T-helper 2 cell treated with Interferon-gamma antibody and Interleukin-4, amounts not matched to agents 100 ng/mL and 5 ng/mL, for 36 hours (primary cell): Measurements from ENCODE around the gene N4BP3. TPM values are rescaled to one million over a fixed set of nuclear protein-coding genes. Genes with fewer than 3 reads are reported as not detected.
"Not testable (repeated sequence)": the region's sequence is repeated elsewhere in the genome, so short reads cannot be mapped to it uniquely, and the experiment has no call there.

Experiments
- intact Hi-C: fragments of 100-400 bp; cut with micrococcal nuclease; formaldehyde crosslinking; loops from one replicate; pipeline ENCODE4 v1.15.1; 2023
- total RNA-seq: library from RNA; stranded (reverse); gene quantifications from 2 replicates; pipeline ENCODE4 v1.2.3, GENCODE V29; 2022

N4BP3 gene
- total RNA-seq, 1 donor from 2014 or later = 2.3 TPM

DNA sequence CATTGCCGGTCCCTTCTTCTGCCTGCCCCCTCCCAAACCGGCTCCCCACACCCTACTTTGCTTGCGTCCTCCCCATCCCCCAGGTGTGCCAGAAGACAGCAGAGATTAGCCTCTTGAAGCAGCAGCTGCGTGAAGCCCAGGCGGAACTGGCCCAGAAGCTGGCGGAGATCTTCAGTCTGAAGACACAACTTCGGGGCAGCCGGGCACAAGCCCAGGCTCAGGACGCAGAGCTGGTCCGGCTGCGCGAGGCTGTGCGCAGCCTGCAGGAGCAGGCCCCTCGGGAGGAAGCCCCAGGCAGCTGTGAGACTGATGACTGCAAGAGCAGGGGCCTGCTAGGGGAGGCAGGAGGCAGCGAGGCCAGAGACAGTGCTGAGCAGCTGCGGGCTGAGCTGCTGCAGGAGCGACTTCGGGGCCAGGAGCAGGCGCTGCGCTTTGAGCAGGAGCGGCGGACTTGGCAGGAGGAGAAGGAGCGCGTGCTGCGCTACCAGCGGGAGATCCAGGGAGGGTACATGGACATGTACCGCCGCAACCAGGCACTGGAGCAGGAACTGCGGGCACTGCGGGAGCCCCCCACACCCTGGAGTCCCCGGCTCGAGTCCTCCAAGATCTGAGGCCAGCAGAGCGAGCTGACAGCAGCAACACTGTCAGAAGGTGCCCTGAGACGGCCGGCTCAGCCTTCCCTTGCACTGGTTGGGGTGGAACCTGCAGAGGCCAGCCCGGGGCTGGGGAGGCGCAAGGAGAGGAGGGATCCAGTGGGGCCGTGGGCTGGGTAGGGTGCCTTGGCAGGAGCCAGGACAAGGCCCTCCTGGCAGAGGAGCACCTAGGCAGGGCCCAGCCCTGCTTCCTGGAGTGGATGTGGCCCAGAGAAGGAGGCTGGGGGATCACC is 8.3 kb downstream of the N4BP3 start:
- intact Hi-C loops = loop anchor here (1.0 kb wide), 2 partner anchors 8 to 9 kb away; partner anchors contain the start of gene N4BP3

DNA sequence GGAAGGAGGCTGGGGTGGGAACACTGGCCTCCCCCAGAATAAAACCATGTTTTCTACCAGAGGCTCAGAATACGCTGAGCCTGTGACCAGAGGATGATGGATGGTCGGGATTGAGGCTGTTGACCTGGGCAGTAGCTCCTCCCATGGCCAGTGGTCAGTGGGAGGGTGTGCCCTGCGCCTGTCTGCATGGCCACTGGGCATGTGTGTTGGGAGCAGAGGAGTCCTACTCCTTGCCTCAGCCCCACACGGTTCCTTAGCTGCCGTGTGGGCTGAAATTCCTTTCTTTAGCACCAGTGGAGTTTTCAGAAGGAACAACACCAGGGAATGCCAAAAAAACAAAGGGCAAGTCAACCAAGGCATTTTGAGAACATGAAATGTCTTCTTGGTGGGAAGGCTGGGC is 9.0 kb downstream of the N4BP3 start:
- intact Hi-C loops = no loop called here

DNA sequence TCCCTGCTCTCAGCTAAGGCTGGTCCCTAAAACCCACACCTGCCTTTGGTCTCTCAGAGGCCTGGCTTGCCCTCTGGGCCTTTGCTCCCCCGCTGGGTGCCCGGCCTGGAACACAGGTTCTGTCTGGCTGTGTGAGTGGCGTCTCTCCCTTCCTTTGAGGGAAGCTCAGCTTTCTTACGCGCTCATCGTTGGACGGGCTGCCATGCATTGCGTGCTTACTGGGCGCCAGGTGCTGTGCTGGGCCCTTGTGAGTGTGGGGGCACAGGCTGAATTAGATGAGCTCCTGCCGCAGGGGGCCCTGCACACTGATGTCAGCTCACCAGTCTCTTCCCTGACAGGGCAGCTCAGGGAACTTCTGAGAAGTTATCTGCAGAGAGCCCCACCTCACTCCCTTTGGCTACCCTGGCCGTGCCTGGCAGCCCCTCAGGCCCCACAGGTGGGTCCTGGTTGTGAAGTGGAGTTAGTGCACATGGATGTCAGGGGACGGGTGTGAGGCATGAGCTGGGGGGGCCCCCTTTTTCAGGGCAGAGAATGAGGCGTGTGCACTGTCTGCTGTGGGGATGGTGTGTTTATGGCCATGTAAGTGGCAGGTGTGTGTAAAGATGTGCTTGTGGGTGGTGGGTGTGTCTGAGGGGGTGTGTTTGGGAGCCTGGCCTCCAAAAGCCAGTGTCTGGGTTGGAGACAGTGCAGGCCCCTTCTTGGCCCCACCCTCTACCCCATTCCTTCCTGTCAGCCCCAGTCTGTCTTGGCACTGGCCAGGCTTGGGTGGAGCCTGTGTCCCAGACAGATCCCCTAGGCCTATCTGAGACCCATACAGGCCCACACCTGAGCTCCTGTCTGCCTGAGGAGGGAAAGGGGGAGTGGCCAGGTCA is 10.0 kb downstream of the N4BP3 start:
- intact Hi-C loops = no loop called here

DNA sequence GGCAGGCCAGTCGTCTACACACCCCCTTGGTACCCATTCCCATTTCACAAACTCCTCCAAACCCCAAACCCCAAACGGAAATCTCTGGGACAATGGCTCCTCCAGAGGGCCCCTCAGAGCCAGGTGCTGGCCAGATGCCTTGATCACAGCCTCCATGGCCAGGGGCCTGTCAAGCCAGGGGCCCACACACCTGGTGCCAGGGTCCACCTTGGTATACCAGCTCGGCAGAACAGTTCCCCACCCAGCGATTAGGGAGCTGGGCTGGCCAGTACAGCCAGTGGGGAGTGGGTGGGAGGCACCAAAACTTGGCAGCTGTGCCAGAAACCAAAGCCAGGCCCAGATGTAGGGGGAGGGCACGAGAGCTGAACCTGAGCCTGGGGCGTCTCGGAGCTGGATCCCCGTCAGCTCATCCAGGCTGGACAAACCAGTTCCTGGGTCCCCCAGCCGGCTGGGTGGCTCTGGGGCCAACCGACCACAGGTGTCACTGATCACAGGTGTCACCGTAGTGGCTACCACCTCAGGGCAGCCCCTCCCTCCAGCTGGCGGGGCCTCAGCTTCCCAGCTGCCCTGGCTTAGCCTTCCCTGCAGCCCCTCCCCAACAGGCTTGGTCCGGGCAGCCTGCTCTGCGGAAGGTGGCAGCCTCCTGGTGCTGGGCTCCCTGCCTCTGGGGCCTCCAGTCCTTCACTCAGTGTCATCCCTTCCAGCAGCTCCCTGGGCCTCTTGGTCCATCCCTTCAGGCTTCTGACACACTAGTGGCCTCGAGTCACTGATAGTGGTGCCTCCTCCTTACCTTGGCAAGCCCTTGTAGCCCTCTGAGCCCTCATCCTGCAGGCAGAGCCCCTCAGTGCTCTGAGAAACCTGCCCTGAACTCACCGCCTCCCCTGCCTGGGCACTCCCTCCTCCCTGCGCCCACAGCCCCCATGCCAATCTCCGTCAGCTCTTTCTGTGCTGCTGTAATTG is 10.9 kb downstream of the N4BP3 start:
- intact Hi-C loops = no loop called here

DNA sequence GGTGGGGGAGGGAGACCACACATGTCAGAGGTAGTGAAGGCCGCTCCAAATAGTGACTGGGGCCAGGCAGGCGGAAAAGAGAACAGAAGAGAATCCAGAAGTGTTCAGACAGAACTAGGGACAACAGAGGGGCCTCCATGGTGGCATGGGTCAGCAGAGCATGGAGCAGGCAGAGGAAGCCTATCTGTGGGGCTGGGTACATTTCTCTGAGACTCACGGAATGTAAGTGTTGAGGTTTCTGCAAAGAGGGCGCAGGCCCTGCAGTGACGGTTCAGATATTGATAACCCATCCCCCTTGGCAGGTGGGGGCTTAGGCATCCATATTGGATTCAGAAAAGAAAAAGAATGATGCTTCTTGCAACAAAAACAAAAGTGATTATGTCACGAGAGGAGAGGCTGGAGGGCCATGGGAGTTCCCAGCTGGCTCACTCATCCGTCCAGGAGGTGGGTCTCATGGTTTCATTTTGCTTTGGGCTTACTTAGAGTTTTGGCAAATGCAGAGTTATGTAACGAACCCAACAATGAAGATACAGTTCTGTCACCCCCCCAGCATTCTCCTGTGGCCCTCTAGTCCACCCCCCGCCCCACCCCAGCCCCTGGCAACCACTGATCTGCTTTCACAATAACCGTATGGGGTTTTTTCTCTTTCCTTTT is 12.0 kb downstream of the N4BP3 start:
- intact Hi-C loops = no loop called here

DNA sequence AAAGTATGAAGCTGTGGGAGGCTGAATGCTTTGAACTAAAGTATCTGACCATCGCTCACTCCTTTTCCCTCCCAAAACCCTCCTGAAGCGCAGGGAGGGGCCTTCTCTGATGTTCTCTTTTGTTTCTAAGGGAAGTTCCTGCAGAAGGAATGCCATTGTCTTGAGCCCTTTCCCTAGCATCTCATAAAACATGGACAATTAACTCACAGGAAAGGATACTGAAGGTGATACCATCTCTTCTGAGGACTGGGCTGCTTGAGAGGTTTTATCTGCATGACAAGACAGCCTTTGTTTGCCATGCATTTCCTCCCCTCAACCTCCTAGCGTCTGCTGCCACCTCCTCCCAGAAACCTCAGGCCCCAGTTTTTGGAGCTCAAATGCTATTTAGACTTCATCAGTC is 13.2 kb downstream of the N4BP3 start:
- intact Hi-C loops = no loop called here

DNA sequence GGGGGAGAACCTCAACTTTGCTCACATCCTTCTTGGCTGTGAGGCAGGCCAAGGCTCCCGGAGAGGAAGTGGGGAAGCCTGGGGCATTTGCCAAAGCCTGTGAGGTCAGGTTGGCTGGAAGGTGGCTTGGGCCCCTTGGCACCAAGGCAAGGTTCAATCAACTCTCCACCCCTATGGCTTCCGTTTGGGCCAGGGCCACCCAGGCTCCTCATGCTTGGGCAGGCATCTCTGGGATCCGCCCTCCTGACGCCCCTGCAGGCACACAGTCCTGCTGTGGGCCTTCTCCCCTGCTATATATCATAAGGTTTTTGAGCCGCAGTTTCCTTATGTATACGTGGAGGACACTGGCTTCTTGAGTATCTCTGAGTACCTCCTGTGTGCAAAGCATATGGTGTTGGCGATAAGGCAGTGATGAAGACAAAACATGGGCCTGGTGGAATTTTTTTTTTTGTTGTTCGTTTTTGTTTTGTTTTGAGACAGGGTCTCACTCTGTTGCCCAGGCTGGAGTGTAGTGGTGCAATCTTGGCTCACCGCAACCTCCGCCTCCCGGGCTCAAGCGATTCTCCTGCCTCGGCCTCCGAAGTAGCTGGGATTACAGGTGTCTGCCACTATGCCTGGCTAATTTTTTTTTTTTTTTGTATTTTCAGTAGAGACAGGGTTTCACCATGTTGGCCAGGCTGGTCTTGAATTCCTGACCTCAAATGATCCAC is 14.1 kb downstream of the N4BP3 start:
- intact Hi-C loops = not testable (repeated sequence)

DNA sequence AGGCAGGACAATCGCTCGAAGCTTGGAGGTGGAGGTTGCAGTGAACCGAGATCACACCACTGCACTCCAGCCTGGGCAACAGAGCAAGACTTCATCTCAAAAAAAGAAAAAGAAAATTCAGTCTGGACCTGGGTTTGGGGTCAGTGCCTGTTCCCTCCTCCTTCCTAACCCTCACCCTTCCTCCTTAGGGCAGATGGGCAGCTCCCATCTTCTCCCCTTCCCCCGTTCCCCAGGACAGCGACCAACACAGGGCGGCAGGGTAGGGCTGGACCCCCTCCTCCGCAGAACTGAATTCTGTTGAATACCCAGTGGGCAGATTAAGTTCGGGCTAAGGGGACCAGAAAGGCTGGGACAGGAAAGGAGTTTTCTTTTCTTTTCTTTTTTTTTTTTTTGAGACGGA is 16.0 kb downstream of the N4BP3 start:
- intact Hi-C loops = no loop called here

DNA sequence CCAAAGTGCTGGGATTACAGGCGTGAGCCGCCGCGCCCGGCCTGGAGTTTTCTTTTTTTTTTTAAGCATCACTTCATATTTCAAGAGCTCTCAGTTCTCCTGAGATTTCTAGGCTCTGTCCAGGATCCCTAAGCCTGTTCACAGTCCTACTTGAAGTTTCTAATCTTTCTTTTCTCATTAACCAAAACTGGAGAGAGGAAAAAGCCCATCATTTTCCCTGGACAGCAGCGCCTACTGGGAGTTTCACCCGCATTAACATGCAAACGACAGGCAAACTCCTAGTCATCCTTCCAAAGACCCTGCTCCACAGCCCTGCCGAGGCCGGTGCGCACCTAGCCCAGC is 16.9 kb downstream of the N4BP3 start:
- intact Hi-C loops = loop anchor here (1.0 to 5.0 kb wide), 3 partner anchors 9 to 72 kb away; partner anchors contain the start of genes HNRNPAB and N4BP3

DNA sequence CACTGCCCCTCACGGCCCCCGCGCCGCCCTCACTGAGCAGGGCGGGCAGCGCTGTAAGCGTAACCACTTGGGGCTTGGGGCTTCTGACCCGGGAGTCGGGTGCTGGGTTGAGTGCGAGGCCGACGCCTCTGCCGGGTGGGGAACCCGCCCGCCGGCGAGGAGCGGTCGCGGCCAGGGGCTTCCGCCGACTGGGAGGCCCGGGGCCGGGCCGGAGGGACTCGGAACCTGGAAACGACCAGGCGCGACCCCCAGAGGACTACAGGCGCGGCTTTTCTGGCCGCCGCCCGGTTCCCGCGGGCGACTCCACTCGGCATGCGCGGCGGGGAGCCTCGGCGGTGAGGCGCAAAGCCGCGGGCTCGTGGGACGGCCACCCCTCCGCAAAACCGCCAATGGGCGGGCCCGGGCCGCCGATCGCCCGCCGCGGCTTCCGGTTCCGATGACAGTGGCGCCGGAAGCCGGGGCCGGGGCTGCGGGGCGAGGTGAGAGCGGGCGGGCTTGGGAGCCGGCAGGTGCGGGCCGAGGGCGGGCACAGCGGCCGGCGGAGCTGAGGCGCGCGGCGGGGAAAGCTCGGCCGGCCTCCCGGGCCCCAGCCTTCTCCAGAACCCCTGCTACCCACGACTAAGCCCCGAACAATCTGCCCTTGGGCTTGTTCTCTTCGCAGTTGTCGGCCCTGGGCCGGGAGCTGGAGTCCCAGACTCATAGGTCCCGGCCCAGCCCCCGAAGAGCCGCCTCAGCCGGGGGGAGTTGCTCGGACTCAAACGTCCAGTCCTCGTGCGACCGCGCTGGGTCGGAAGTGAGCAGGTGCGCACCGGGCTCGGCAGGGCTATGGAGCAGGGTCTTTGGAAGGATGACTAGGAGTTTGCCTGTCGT is 17.5 kb downstream of the N4BP3 start, which contains the start of gene RMND5B:
RMND5B (plus strand) TSS at position 439 of the 870 bp plus-strand sequence. CDS start 7,106 bp downstream, outside the sequence.
- intact Hi-C loops = loop anchor here (1.0 to 5.0 kb wide), 4 partner anchors 10 to 71 kb away; partner anchors contain the start of genes HNRNPAB, N4BP3 and NHP2

DNA sequence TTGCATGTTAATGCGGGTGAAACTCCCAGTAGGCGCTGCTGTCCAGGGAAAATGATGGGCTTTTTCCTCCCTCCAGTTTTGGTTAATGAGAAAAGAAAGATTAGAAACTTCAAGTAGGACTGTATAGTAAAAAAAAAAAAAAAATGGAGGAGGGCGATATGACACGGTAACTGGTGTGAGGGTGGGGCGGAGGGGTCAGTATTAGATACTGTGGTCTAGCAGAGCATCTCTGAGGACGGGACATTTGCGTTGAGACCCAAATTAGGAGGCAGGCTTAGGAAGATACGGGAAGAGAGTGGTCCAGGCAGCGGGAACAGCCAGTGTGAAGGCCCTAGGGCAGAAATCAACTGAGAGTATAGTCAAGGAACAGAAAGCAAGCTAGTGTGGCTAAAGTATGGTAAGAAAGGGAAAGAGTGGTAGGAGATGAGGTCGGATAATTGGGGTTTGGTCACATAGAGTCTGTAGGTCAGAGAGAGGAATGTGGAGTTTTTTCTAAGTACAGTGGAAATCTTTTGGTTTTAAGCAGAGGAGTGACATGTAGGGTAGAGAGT is 18.2 kb downstream of the N4BP3 start:
- intact Hi-C loops = loop anchor here (1.0 to 5.0 kb wide), 3 partner anchors 19 to 71 kb away; partner anchors contain the start of genes HNRNPAB, N4BP3 and NHP2

DNA sequence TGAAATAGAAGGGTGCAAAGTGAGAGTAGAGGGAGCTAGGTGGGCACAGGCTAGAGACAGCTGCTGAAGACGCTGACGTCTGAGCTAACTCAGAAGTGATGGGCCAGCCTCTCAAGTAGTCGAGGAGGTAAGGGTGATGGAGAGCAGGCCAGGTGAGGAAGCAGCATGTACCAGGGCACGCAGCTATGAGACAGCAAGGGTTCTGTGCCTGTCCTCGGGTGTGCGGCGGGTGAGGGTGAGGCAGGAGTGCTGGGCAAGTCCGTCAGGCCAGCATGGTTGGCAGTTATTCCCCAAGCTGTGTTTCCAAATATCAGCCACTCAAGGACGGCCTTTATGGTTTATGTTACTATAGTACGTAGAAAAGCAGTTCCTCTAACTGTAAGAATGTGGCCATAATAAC is 23.7 kb downstream of the N4BP3 start:
- intact Hi-C loops = no loop called here

DNA sequence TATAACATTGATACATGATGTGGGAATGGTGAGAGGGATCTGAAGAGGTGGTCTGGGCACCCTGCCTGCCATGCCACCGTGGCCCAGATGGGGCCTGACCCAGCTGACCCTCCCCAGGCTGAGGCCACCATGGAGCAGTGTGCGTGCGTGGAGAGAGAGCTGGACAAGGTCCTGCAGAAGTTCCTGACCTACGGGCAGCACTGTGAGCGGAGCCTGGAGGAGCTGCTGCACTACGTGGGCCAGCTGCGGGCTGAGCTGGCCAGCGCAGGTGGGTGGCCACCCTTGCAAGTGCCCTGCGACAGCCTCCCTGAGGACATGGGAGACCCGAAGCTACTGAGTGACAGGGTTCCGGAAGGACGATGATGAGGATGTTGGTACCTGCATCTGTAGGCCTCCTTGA is 24.7 kb downstream of the N4BP3 start:
- intact Hi-C loops = no loop called here

DNA sequence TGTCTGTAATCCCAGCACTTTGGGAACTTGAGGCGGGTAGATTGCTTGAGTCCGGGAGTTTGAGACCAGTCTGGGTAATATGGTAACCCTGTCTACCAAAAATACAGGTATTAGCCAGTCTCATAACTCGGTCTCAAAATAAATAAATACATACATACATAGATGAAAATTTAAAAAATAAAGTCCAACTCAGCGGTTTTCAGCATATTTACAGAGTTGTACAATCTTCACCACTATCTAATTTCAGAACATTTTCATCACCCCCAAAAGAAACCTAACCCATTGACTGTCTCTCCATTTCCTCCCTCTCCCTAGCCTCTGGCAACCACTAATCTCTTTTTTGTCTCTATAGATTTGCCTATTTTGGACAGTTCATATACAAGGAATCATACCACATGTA is 28.2 kb downstream of the N4BP3 start:
- intact Hi-C loops = no loop called here

DNA sequence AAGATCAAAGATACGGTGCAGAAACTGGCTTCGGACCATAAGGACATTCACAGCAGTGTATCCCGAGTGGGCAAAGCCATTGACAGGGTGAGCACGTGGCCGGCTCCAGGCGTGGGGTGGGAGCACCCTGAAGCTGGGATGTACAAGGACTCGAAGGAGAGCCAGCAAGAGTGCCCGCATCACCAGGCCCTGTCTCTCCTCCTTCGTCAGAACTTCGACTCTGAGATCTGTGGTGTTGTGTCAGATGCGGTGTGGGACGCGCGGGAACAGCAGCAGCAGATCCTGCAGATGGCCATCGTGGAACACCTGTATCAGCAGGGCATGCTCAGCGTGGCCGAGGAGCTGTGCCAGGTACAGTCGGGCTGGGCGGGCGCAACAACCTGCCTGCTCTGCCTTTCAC is 29.3 kb downstream of the N4BP3 start:
- intact Hi-C loops = no loop called here

DNA sequence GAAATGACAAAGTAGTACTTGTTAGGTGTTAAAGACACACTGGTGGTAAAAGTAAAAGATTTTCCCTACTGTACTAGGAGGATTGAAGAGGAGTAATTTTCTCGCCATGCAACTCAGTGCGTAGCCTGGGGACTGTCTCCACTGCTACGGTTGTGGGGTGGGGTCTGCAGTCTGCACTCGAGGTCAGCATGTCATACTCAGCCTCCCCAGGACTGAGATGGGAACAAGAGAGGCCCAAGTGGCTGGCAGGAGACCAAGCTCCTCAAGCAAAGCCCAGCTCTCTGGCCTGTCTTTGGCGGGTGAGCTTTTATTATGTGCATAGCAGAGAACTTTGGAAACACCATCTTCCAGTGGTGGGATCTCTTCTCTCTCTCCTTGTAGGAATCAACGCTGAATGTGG is 29.9 kb downstream of the N4BP3 start:
- intact Hi-C loops = no loop called here

DNA sequence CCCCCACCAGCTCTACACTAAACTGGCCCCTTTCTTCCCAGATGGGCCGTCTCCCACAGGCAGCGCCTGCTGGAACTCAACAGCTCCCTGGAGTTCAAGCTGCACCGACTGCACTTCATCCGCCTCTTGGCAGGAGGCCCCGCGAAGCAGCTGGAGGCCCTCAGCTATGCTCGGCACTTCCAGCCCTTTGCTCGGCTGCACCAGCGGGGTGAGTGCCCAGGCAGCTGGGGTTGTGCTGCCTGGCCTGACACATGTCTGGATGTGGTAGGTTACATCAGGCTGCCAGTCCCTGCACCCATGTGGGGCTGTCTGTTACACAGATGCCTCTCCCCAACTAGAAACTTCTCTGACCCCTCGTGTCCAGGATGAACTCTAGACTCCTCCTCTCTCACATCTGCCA is 30.6 kb downstream of the N4BP3 start:
- intact Hi-C loops = no loop called here
